HUES64 (cell line): Measurements from ENCODE around the gene LTBP4.

Experiments used
- H3K27ac ChIP-seq: 2 replicates; pipeline ENCODE4 v1.7.0; 2013; ENCODE audit warnings: low read depth, low read length, inconsistent platforms
- H3K27me3 ChIP-seq: 2 replicates; pipeline ENCODE4 v1.6.1; 2013; ENCODE audit warnings: mild to moderate bottlenecking, low read length; ENCODE audit not compliant: insufficient read depth
- H3K36me3 ChIP-seq: 2 replicates; pipeline ENCODE4 v1.6.1; 2013; ENCODE audit warnings: mild to moderate bottlenecking, low read length; ENCODE audit not compliant: insufficient read depth
- H3K4me1 ChIP-seq: 2 replicates; pipeline ENCODE4 v1.6.1; 2013; ENCODE audit warnings: mild to moderate bottlenecking, low read length, moderate library complexity; ENCODE audit not compliant: insufficient read depth
- H3K4me3 ChIP-seq: 2 replicates; pipeline ENCODE4 v1.5.1; 2013; ENCODE audit warnings: mild to moderate bottlenecking, low read length, moderate library complexity
- H3K9ac ChIP-seq: 2 replicates; pipeline ENCODE4 v1.6.1; 2013; ENCODE audit warnings: mild to moderate bottlenecking, low read depth, low read length
- H3K9me3 ChIP-seq: 2 replicates; pipeline ENCODE4 v1.6.1; 2013; ENCODE audit warnings: low read depth, low read length; ENCODE audit not compliant: insufficient read depth
- WGBS: fragments of 150-250, 120-280 bp; methylation state at CpG from one replicate; pipeline ENCODE4 v1.1.7; 2013; ENCODE audit warnings: missing lambda C conversion rate; 5-methylcytosine and 5-hydroxymethylcytosine counted together

Gene LTBP4

DNA sequence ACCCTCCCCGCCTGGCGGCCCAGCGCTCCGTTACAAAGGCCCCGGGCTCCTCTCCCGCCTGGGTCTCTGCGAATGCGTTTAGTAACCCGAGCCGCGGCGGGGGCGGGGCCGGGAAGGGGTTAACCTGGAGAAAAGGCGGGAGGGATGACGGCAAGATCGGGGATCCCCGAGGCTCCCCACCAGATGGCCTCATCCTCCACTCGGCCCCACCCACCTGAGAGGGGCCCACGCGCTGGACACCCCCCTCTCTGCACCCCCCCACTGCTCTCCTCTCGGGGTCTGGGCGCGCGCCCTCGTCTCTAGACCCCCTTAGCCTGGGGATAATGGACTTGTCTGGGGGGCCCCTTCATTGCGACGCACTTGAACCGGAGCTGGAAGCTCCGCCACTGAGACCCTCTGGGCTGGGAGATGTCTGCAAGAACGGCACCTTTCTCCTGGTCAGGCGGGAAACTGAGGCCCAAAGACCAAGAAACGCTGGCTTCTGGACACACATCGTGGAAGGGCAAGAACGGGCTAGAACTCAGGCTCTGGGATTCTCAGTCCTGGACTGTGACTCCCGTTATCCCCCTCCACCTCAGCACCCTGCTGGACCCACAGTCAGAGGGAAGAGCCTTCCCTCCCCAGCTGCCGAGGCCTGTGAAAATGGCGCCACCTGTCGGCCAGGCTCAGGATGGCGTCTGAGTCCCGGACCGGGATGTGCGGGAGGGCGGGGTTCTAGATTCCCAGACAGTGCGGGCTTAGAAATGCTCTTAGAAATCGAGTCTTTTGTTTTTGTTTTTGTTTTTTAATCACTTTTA lies 2.9 kb upstream of the LTBP4 start:
- Histone ChIP-seq H3K36me3 (no peaks in the 10 kb centered on the region), H3K9me3 (no peaks in the 10 kb centered on the region), H3K27ac (peak overlapping the region; percentile 88; the same call in 1 of the 2 replicates), H3K9ac (peak overlapping the region; percentile 78), H3K4me3 (peak overlapping the region; percentile 73), H3K4me1 (peaks cover 31% of the 10 kb centered on the region), H3K27me3 (peaks cover 63% of the 10 kb centered on the region)
- WGBS: 1% methylated on average over 39 of the region's 46 CpGs

DNA sequence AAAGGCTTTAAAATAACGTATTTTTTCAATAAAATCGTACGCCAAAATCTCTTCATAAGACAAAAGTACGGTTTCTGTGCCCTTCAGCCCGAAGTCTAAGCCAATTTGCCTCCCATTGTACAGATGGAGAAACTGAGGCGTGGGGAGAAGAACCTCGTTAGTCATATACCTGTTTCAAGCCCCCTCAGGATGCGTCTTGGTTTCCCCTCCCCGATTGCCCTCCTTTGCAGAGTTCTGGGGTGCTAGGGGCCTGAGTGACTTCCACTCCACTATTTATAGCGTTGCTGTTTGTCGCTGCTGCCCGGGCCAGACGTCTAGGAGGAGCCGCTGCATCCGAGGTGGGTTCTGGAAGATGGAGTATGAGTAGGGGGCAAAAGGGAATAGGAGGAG lies 2.3 kb upstream of the LTBP4 start:
- Histone ChIP-seq H3K36me3 (no peaks in the 10 kb centered on the region), H3K9ac (no peak overlapping the region), H3K9me3 (no peaks in the 10 kb centered on the region), H3K27ac (no peak overlapping the region), H3K27me3 (peaks cover 63% of the 10 kb centered on the region), H3K4me3 (peak overlapping the region; percentile 73; the same call in 1 of the 2 replicates), H3K4me1 (peaks cover 32% of the 10 kb centered on the region)
- WGBS: 17% methylated on average over 12 of the region's 15 CpGs

GRCh38 chr19:40599331-40599901 lies 1.8 kb upstream of the LTBP4 start:
- H3K9me3 ChIP-seq: no peaks in the 10 kb centered on the region
- no peak overlapping the region for H3K27ac ChIP-seq
- H3K9ac ChIP-seq: no peak overlapping the region
- H3K27me3 ChIP-seq: peaks cover 66% of the 10 kb centered on the region
- H3K36me3 ChIP-seq: no peaks in the 10 kb centered on the region
- 8% methylated on average over 9 of the region's 9 CpGs for WGBS
- peak overlapping the region; percentile 9; the same call in 1 of the 2 replicates for H3K4me3 ChIP-seq
- H3K4me1 ChIP-seq: peaks cover 32% of the 10 kb centered on the region

DNA sequence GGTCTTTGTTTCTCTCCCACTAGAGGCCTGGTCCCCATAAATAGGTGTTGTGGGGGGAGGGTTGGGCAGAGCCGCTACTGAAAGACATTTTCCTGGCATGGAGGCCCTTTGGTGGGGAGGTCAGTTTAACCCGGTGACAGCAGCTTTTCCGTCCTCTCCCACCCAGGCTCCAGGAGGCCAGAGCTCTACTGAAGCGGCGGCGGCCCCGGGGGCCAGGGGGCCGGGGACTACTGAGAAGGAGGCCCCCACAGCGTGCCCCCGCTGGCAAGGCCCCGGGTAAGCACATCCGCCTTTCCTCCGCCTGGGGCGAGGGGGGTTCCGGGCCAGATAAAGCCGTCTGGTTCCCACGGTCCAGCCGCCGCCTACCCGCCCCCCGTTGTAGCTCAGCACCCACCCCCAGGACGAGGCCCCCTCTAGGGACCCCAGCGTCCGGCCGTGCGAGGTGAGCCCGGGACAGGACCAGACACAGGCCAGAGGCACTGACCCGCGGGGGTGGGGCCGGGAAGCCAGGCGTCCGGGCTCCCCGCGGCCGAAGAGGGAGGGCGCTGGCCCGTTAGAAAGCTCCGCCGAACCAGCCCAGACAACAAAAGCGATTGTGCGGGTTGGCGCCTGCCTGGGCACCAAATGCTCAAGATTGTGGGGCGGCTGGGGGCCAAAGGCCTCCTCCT lies 1.1 kb upstream of the LTBP4 start:
- Histone ChIP-seq H3K27ac (no peak overlapping the region), H3K27me3 (peaks cover 72% of the 10 kb centered on the region), H3K9me3 (no peaks in the 10 kb centered on the region), H3K4me1 (peaks cover 31% of the 10 kb centered on the region), H3K9ac (no peak overlapping the region), H3K36me3 (no peaks in the 10 kb centered on the region), H3K4me3 (peak overlapping the region; percentile 9; the same call in 1 of the 2 replicates)
- 9% methylated on average over 42 of the region's 43 CpGs for WGBS

GRCh38 chr19:40600570-40601133 lies 517 bp upstream of the LTBP4 start:
- Histone ChIP-seq H3K36me3 (no peaks in the 10 kb centered on the region), H3K4me3 (peak overlapping the region; percentile 3; the same call in 1 of the 2 replicates), H3K4me1 (peaks cover 30% of the 10 kb centered on the region), H3K9ac (no peak overlapping the region), H3K27me3 (peaks cover 78% of the 10 kb centered on the region), H3K27ac (no peak overlapping the region), H3K9me3 (no peaks in the 10 kb centered on the region)
- 13% methylated on average over 13 of the region's 13 CpGs for WGBS

- 33% methylated on average over 2 of the region's 2 CpGs for WGBS
- peaks cover 82% of the 10 kb centered on the region for H3K27me3 ChIP-seq
- H3K4me1 ChIP-seq: peaks cover 28% of the 10 kb centered on the region
- peak overlapping the region; percentile 82; the same call in 1 of the 2 replicates for H3K27ac ChIP-seq
- no peak overlapping the region for H3K9ac ChIP-seq
- no peaks in the 10 kb centered on the region for H3K36me3 ChIP-seq
- no peaks in the 10 kb centered on the region for H3K9me3 ChIP-seq
- peak overlapping the region; percentile 54 for H3K4me3 ChIP-seq
Measured at GRCh38 chr19:40603071-40603388, 1.9 kb downstream of the LTBP4 start.

DNA sequence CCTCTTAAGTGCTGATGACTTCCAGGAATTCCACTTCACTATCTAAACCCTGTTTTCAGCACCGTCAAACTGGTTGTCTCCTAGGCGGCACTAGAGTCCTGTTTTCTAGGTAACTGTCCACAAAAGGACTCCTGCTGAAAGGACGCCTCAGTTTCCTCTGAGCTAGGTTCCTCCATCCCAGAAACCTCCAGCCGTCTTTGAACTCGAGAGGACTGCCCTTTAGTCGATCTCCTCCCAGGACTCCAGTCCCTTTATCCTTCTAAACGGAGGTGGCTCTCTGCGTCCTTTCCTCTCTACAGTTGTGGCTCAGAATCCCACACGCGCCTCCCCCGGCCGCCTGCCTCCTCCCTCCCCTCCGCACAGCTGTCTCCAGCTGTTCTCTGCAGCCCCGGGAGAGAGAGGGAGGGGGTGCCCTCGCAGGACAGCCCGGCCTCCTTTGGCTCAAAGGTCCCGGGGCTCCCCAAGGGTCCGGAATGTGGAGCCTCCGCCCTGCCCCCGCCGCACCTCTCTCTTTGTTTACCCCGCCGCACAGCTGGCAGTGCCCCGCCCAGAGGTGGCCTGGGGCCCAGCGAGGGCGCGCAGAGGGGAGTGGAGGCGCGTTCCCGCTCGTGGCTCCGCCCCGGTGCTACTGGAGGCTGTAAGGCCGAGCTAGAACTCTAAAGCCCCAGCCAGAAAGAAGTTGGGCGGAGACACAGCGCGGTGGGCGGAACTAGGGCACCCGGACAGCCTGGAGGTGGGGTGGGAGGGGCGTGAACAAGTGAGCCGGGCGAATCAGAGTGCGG lies 2.4 kb downstream of the LTBP4 start:
- Histone ChIP-seq H3K4me1 (peaks cover 28% of the 10 kb centered on the region), H3K27me3 (peaks cover 84% of the 10 kb centered on the region), H3K4me3 (peak overlapping the region; percentile 54), H3K9me3 (no peaks in the 10 kb centered on the region), H3K27ac (peak overlapping the region; percentile 82; the same call in 1 of the 2 replicates), H3K36me3 (no peaks in the 10 kb centered on the region), H3K9ac (peak overlapping the region; percentile 30; the same call in 1 of the 2 replicates)
- under 1% methylated on average over 39 of the region's 43 CpGs for WGBS

DNA sequence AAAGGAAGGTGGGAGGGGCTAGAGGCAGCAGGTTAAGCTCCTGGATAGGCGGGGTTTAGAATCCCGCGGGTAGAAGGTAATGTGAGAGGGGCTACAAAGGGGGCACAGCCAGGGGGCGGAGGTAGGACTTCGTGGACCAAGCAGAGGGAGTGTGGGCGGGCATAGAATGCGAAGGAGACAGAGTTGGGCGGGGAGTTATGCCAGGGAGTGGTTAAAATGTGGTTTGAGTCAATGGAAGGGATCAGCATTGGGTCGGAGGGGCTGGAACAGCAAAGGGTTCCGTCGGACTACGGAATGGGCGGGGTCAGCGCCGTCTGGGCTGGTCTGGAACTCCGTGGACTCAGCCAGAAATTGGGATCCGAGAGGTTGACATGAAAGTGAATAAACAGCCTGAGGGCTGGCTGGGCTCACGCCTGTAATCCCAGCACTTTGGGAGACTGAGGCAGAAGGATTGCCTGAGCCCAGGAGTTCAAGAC lies 3.0 kb downstream of the LTBP4 start:
- 7% methylated on average over 18 of the region's 18 CpGs for WGBS
- H3K4me3 ChIP-seq: no peak overlapping the region

DNA sequence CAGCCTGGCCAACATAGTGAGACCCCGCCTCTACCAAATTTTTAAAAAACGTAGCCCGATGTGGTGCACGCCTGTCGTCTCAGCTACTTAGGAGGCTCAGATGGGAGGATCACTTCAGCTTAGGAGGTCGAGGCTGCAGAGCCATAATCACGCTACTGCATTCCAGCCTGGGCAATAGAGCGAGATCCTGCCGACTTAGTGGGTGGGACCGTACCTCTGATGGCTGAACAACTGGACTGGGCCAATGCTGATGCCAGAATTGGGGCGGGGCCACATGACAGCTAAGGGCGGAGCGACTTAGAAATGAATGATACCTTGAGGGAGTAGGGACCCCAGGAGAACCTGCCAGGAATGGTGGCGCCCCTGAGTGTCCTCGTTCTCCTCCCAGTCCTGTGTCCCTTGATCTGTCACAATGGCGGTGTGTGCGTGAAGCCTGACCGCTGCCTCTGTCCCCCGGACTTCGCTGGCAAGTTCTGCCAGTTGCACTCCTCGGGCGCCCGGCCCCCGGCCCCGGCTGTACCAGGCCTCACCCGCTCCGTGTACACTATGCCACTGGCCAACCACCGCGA lies 3.6 kb downstream of the LTBP4 start:
- H3K27ac ChIP-seq: no peak overlapping the region
- H3K9me3 ChIP-seq: no peaks in the 10 kb centered on the region
- H3K27me3 ChIP-seq: peaks cover 83% of the 10 kb centered on the region
- 32% methylated on average over 29 of the region's 29 CpGs for WGBS
- peak overlapping the region; percentile 60 for H3K4me3 ChIP-seq
- H3K4me1 ChIP-seq: peaks cover 21% of the 10 kb centered on the region
- no peak overlapping the region for H3K9ac ChIP-seq
- H3K36me3 ChIP-seq: no peaks in the 10 kb centered on the region

More for the DNA sequence above, 3.0 kb downstream of the LTBP4 start:
- no peaks in the 10 kb centered on the region for H3K36me3 ChIP-seq
- H3K4me1 ChIP-seq: peaks cover 26% of the 10 kb centered on the region
- no peak overlapping the region for H3K27ac ChIP-seq
- H3K9ac ChIP-seq: no peak overlapping the region
- H3K27me3 ChIP-seq: peaks cover 84% of the 10 kb centered on the region
- H3K9me3 ChIP-seq: no peaks in the 10 kb centered on the region

DNA sequence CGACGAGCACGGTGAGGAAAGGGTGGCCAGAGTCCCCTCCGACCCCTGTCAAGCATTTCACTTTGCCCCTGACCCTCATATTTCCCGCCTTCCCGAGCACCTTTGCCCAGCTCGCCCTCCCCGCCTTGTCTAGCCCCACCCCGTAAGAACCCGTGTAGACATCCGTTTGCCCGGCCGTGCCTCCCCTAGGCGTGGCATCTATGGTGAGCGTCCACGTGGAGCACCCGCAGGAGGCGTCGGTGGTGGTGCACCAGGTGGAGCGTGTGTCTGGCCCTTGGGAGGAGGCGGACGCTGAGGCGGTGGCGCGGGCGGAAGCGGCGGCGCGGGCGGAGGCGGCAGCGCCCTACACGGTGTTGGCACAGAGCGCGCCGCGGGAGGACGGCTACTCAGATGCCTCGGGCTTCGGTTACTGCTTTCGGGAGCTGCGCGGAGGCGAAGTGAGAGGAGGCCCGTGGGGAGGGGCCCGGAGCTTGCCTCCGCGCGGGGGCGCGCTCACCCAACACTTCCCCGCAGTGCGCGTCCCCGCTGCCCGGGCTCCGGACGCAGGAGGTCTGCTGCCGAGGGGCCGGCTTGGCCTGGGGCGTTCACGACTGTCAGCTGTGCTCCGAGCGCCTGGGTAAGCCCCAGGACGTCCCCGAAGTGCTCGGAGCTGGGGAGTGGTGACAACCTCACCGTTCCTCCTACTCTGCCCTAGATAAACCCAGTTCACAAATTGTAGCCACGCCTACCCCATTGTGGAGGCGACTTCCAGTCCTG lies 4.2 kb downstream of the LTBP4 start:
- Histone ChIP-seq H3K36me3 (no peaks in the 10 kb centered on the region), H3K4me1 (peaks cover 21% of the 10 kb centered on the region), H3K27me3 (peaks cover 80% of the 10 kb centered on the region), H3K27ac (no peak overlapping the region; the same call in 1 of the 2 replicates), H3K9me3 (no peaks in the 10 kb centered on the region), H3K9ac (no peak overlapping the region), H3K4me3 (peak overlapping the region; percentile 60)
- WGBS: under 1% methylated on average over 71 of the region's 71 CpGs
